Measurements from ENCODE around the gene ZFYVE28.

The ZFYVE28 gene

GRCh38 chr4:2451821-2452785 lies 33.7 kb upstream of the ZFYVE28 start:
- no peak overlapping the region for H3K27ac ChIP-seq
- H3K9me3 ChIP-seq: no peaks in the 10 kb centered on the region
- no peak overlapping the region for H3K4me3 ChIP-seq
- no peak for TF ChIP-seq CTCF (IDR thresholded peaks at IDR 0.05)
- no peaks in the 10 kb centered on the region for H3K36me3 ChIP-seq
- intact Hi-C loops (cut with DNase I; ENCODE audit: low total_unique reads): no loop called here
- peaks cover 0 to 5% of the 10 kb centered on the region in 2 donors for H3K27me3 ChIP-seq
- no peak for DNase-seq
- no peaks in the 10 kb centered on the region for H3K4me1 ChIP-seq

- no peak for TF ChIP-seq CTCF (IDR thresholded peaks at IDR 0.05)
- H3K27ac ChIP-seq: no peak overlapping the region
- intact Hi-C loops (cut with DNase I; ENCODE audit: low total_unique reads): no loop called here
- DNase-seq: no peak
- no peaks in the 10 kb centered on the region for H3K9me3 ChIP-seq
- no peak overlapping the region for H3K4me3 ChIP-seq
- no peaks in the 10 kb centered on the region for H3K36me3 ChIP-seq
- H3K27me3 ChIP-seq: peaks cover 0 to 3% of the 10 kb centered on the region in 2 donors
- no peaks in the 10 kb centered on the region for H3K4me1 ChIP-seq
Observed at GRCh38 chr4:2451036-2451520, 32.6 kb upstream of the ZFYVE28 start.

GRCh38 chr4:2450394-2451035 lies 32.1 kb upstream of the ZFYVE28 start:
- Histone ChIP-seq H3K4me1 (no peaks in the 10 kb centered on the region), H3K27me3 (peaks cover 0 to 3% of the 10 kb centered on the region in 2 donors), H3K36me3 (no peaks in the 10 kb centered on the region), H3K9me3 (no peaks in the 10 kb centered on the region), H3K4me3 (no peak overlapping the region), H3K27ac (no peak overlapping the region)
- intact Hi-C loops (cut with DNase I; ENCODE audit: low total_unique reads): no loop called here
- no peak for DNase-seq
- TF ChIP-seq CTCF (IDR thresholded peaks at IDR 0.05): no peak

GRCh38 chr4:2449511-2450392 lies 31.3 kb upstream of the ZFYVE28 start:
- Histone ChIP-seq H3K36me3 (no peaks in the 10 kb centered on the region), H3K9me3 (no peaks in the 10 kb centered on the region), H3K4me3 (no peak overlapping the region), H3K27me3 (peaks cover 0 to 3% of the 10 kb centered on the region in 2 donors), H3K4me1 (no peaks in the 10 kb centered on the region), H3K27ac (no peak overlapping the region)
- DNase-seq: no peak
- no peak for TF ChIP-seq CTCF (IDR thresholded peaks at IDR 0.05)
- intact Hi-C loops (cut with DNase I; ENCODE audit: low total_unique reads): no loop called here

GRCh38 chr4:2449051-2449450 lies 30.6 kb upstream of the ZFYVE28 start:
- Histone ChIP-seq H3K4me1 (no peaks in the 10 kb centered on the region), H3K4me3 (no peak overlapping the region), H3K36me3 (no peaks in the 10 kb centered on the region), H3K27me3 (peaks cover 0 to 3% of the 10 kb centered on the region in 2 donors), H3K9me3 (no peaks in the 10 kb centered on the region), H3K27ac (no peak overlapping the region)
- DNase-seq: no peak
- TF ChIP-seq CTCF (IDR thresholded peaks at IDR 0.05): no peak
- intact Hi-C loops (cut with DNase I; ENCODE audit: low total_unique reads): no loop called here

Measured in tibial artery (tissue), 4 donors.